RWPE1 (cell line): ENCODE results near the gene SPIB.

Source experiments
- CTCF ChIA-PET: fragments of 350-600 bp; sonication (Branson Sonifier 250); formaldehyde crosslinking; extraction: SDS; loops from one replicate; lab custom pipeline; 2021; lab: Yijun Ruan, JAX
- POLR2A ChIA-PET: fragments of 400-600 bp; formaldehyde crosslinking; extraction: SDS; loops from one replicate; lab custom pipeline; 2020; ENCODE audit warnings: antibody characterized with exemption; ENCODE audit not compliant: low non-redundant PET; lab: Yijun Ruan, JAX
- DNase-seq: peaks from one replicate; pipeline ENCODE4 v3.0.0; 2012; ENCODE audit warnings: low spot score
- H3K27ac ChIP-seq: fragments of 450-650 bp; 2 replicates; pipeline ENCODE4 v1.5.1; 2017
- CTCF ChIP-seq: fragments of 450-650 bp; conservative IDR thresholded peaks from 2 replicates; pipeline ENCODE4 v1.5.1; 2017; ENCODE audit warnings: low read depth, mild to moderate bottlenecking

The SPIB gene

GRCh38 chr19:50393589-50393988 lies 25.1 kb upstream of the SPIB start:
- no peak overlapping the region for H3K27ac ChIP-seq
- no peak for TF ChIP-seq CTCF
- POLR2A ChIA-PET: no interaction called here
- DNase-seq: no peak
- CTCF ChIA-PET: no interaction called here

GRCh38 chr19:50394017-50394416 lies 24.7 kb upstream of the SPIB start:
- POLR2A ChIA-PET: no interaction called here
- no peak overlapping the region for H3K27ac ChIP-seq
- no peak for TF ChIP-seq CTCF
- CTCF ChIA-PET: no interaction called here
- DNase-seq: no peak

GRCh38 chr19:50398675-50399367 lies 19.9 kb upstream of the SPIB start:
- DNase-seq: no peak
- ChIA-PET CTCF (no interaction called here), POLR2A (no interaction called here)
- TF ChIP-seq CTCF: no peak
- no peak overlapping the region for H3K27ac ChIP-seq

GRCh38 chr19:50399368-50399745 lies 19.4 kb upstream of the SPIB start:
- CTCF ChIA-PET: interaction anchor here (0.6 kb wide), 1 partner anchor 139 kb away, joined by 3 read pairs; no protein-coding TSS in a partner anchor
- TF ChIP-seq CTCF: no peak

GRCh38 chr19:50401605-50402450 lies 16.9 kb upstream of the SPIB start:
- TF ChIP-seq CTCF: no peak
- no peak for DNase-seq
- no peak overlapping the region for H3K27ac ChIP-seq
- CTCF ChIA-PET: no interaction called here
- POLR2A ChIA-PET: no interaction called here

More at GRCh38 chr19:50399368-50399745, 19.4 kb upstream of the SPIB start:
- no peak overlapping the region for H3K27ac ChIP-seq
- no peak for DNase-seq
- POLR2A ChIA-PET: no interaction called here

GRCh38 chr19:50402544-50403301 lies 16.0 kb upstream of the SPIB start:
- DNase-seq: no peak
- ChIA-PET CTCF (no interaction called here), POLR2A (no interaction called here)
- no peak overlapping the region for H3K27ac ChIP-seq
- no peak for TF ChIP-seq CTCF
